RWPE1 (cell line): ENCODE measurements around the gene CPA1.

Experiments used
- CTCF ChIA-PET: fragments of 350-600 bp; sonication (Branson Sonifier 250); formaldehyde crosslinking; extraction: SDS; loops from one replicate; lab custom pipeline; 2021; lab: Yijun Ruan, JAX
- POLR2A ChIA-PET: fragments of 400-600 bp; formaldehyde crosslinking; extraction: SDS; loops from one replicate; lab custom pipeline; 2020; ENCODE audit warnings: antibody characterized with exemption; ENCODE audit not compliant: low non-redundant PET; lab: Yijun Ruan, JAX
- DNase-seq: peaks from one replicate; pipeline ENCODE4 v3.0.0; 2012; ENCODE audit warnings: low spot score
- H3K27ac ChIP-seq: fragments of 450-650 bp; 2 replicates; pipeline ENCODE4 v1.5.1; 2017
- TF ChIP-seq, protein P1 (sequence below): fragments of 450-650 bp; conservative IDR thresholded peaks from 2 replicates; pipeline ENCODE4 v1.5.1; 2017; ENCODE audit warnings: low read depth, mild to moderate bottlenecking

The CPA1 gene

DNA sequence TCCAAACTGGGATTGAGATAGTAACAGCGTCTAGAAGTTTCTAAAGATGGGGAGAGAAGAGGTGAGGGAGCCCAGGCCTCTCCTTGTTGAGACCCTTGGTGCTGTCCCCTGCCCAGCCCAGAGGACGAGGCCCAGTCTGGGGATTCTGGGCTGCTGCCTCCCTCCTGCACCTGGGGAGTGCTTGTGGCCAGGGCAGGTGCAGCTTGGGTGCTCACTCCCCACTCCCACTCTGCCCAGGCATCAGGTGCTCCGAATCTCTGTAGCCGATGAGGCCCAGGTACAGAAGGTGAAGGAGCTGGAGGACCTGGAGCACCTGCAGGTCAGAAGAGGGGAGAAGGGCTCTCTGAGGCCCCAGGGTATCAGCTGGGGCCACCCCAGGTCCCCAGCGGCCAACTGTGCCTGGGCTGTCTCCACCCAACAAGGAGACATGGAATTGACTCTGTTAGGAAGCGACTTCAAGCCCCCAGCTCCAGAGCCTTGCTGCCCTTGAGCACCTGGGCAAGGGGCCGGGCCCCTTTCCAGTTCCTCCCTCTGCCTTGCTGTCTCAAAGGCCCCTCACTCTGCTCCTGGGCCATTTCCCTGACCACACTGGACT, 664 bp downstream of the CPA1 start:
- TF ChIP-seq, protein P1, sequence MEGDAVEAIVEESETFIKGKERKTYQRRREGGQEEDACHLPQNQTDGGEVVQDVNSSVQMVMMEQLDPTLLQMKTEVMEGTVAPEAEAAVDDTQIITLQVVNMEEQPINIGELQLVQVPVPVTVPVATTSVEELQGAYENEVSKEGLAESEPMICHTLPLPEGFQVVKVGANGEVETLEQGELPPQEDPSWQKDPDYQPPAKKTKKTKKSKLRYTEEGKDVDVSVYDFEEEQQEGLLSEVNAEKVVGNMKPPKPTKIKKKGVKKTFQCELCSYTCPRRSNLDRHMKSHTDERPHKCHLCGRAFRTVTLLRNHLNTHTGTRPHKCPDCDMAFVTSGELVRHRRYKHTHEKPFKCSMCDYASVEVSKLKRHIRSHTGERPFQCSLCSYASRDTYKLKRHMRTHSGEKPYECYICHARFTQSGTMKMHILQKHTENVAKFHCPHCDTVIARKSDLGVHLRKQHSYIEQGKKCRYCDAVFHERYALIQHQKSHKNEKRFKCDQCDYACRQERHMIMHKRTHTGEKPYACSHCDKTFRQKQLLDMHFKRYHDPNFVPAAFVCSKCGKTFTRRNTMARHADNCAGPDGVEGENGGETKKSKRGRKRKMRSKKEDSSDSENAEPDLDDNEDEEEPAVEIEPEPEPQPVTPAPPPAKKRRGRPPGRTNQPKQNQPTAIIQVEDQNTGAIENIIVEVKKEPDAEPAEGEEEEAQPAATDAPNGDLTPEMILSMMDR, result no peak
- CTCF ChIA-PET, result no interaction called here
- H3K27ac ChIP-seq, result peak overlapping the region; percentile 7; the same call in 1 of the 2 replicates
- POLR2A ChIA-PET, result no interaction called here
- DNase-seq, result no peak

DNA sequence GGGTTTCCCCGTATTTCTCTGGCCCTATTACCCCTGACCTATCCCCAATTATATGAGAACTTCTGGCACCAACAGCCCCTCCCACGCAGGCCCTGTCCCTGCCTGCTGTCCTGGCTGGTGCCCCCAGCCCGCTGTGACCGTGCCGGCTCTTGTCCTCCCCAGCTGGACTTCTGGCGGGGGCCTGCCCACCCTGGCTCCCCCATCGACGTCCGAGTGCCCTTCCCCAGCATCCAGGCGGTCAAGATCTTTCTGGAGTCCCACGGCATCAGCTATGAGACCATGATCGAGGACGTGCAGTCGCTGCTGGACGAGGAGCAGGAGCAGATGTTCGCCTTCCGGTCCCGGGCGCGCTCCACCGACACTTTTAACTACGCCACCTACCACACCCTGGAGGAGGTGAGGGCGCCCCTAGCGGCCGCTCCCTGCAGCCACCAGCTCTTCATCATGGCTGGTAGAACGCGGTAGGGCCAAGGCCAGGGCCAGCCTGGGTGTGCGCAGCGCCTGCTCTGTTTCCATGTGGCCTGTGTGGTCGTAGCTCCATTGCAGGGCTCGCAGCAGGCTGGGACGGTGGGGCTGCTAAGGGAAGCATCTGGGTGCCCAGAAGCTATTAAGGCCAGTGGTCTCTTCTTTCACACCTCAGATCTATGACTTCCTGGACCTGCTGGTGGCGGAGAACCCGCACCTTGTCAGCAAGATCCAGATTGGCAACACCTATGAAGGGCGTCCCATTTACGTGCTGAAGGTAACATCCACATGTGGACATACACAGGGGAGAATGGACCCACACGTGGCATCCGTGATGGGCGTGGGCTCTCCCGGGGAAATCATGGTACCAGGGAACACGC, 1.4 kb downstream of the CPA1 start:
- TF ChIP-seq, protein P1, result no peak
- POLR2A ChIA-PET, result no interaction called here
- H3K27ac ChIP-seq, result no peak overlapping the region
- CTCF ChIA-PET, result no interaction called here
- no peak for DNase-seq

GRCh38 chr7:130383187-130383980, 3.1 kb downstream of the CPA1 start:
- ChIA-PET CTCF (no interaction called here), POLR2A (no interaction called here)

DNA sequence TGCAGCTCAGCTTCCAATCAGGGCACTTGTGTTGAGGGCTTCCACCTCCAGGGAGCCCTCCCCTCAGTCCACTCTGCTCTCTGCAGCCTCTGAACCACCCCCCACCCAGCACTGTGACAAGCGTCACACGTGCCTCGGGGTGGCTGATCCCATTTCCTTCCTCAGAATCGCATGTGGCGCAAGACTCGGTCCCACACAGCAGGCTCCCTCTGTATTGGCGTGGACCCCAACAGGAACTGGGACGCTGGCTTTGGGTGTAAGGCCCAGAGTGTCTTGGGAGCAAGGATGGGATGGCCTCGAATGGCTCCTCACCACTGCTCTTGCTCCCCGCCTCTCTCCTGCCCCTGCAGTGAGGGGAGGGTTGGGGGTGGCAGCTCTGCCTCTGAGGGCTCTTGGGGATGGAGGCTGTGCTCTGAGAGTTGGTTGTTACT, 4.1 kb downstream of the CPA1 start:
- H3K27ac ChIP-seq, result no peak overlapping the region
- ChIA-PET POLR2A (no interaction called here), CTCF (no interaction called here)
- TF ChIP-seq, protein P1, result no peak
- no peak for DNase-seq

More at GRCh38 chr7:130383187-130383980, 3.1 kb downstream of the CPA1 start:
- no peak overlapping the region for H3K27ac ChIP-seq
- DNase-seq, result no peak
- TF ChIP-seq, protein P1, result no peak

DNA sequence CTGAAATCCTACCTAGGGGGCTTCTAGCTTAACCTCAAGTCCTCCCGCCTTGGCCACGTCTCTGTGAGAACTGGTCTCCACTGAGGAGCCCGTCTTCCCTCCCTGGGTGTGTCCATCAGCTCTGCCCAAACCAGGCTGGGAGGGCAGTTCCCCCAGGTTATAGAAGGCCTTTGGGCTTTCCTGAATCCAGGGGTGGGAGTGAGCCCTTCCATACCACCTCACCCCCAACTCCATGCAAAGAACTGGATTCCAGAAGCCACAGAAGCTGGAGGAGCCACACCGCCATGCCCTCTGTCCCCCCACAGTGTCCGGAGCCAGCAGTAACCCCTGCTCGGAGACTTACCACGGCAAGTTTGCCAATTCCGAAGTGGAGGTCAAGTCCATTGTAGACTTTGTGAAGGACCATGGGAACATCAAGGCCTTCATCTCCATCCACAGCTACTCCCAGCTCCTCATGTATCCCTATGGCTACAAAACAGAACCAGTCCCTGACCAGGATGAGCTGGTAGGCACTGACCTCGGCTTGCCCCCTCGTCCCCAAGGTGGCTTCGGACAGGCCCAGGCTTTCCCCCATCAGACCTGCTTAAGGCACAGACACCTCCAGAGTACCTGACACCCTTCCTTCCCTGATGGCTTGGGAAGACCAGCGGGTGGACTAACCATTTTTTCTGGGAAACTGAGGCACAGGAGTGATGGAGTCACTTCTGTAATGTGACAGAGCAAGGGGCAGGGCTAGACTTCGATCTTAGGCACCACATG, 4.7 kb downstream of the CPA1 start:
- DNase-seq, result no peak
- ChIA-PET POLR2A (no interaction called here), CTCF (no interaction called here)
- no peak overlapping the region for H3K27ac ChIP-seq
- TF ChIP-seq, protein P1, result no peak

DNA sequence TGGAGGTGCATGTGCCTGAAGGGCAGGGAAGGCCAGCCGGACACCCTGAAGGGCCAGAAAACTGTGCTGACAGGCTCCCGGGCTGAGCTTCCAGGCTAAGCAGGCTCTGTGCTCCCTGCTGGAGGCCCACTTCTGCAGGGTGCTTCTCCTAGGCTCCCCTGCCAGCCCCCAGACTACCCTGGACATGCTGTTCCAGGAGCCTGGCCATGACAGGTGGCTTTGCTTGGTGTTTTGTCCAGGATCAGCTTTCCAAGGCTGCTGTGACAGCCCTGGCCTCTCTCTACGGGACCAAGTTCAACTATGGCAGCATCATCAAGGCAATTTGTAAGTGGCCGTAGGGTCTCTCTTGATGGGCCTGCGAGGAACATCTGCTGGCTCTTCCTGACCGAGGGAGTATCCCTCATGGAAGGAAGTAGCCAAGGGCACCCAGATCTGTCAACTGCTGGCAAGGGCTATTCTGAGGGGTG, 5.3 kb downstream of the CPA1 start:
- ChIA-PET POLR2A (no interaction called here), CTCF (no interaction called here)
- TF ChIP-seq, protein P1, result no peak
- H3K27ac ChIP-seq, result no peak overlapping the region
- no peak for DNase-seq
